Right lobe of liver (tissue), 6 donors: Measurements from ENCODE around the gene NMRAL1. TPM values are rescaled to one million over a fixed set of nuclear protein-coding genes. Genes with fewer than 3 reads are reported as not detected.
A peak's percentile ranks its signal among the peaks of the same experiment; 100 is the strongest.

ENCODE experiments used
- ATAC-seq, 4 donors: fragments of 200-7000 bp; cut with Tn5 transposase; one replicate each; pipeline ENCODE4 v1.9.1; 2020; ENCODE audit warnings: mild to moderate bottlenecking in 4 of 4, moderate library complexity in 4 of 4
- DNase-seq, 3 donors: peaks; one replicate each; pipeline ENCODE4 v3.0.0-alpha.2; 2020
- H3K27ac ChIP-seq, 3 donors: fragments of 200-600 bp; one replicate each; pipeline ENCODE4 v1.8.0; 2022
- H3K27me3 ChIP-seq, 2 donors: fragments of 200-600 bp; one replicate each; pipeline ENCODE4 v1.8.0; 2022
- H3K36me3 ChIP-seq, 4 donors: fragments of 200-600 bp; sonication (generic) in 1 of 4; one replicate each; pipeline versions ENCODE4 v1.5.1 to v1.8.0; 2017 to 2022; ENCODE audit warnings: control low read depth in 1 of 4
- H3K4me1 ChIP-seq, 4 donors: fragments of 200-600 bp; sonication (generic) in 1 of 4; one replicate each; pipeline versions ENCODE4 v1.5.1 to v1.8.0; 2017 to 2022; ENCODE audit warnings: control low read depth in 1 of 4
- H3K4me3 ChIP-seq, 3 donors: fragments of 200-600 bp; one replicate each; pipeline ENCODE4 v1.8.0; 2022
- H3K9me3 ChIP-seq, 4 donors: fragments of 200-600 bp; sonication (generic) in 1 of 4; one replicate each; pipeline versions ENCODE4 v1.5.1 to v1.8.0; 2017 to 2022; ENCODE audit warnings: control low read depth in 1 of 4
- CTCF ChIP-seq, 4 donors: fragments of 200-600 bp in 3 of 4; fragments of 450-650 bp in 1 of 4; IDR thresholded peaks; one replicate each; pipeline versions ENCODE4 v1.5.1 to v1.8.0; 2016 to 2022; ENCODE audit warnings: antibody characterized with exemption in 4 of 4, mild to moderate bottlenecking in 2 of 4
- POLR2A ChIP-seq: fragments of 450-650 bp; IDR thresholded peaks from one replicate; pipeline ENCODE4 v1.6.1; 2017; ENCODE audit warnings: antibody characterized with exemption, mild to moderate bottlenecking
- WGBS: methylation state at CpG from one replicate; pipeline ENCODE4 v1.1.6; 2018; ENCODE audit warnings: low coverage, low lambda C conversion rate; ENCODE audit not compliant: insufficient coverage; ENCODE audit errors: missing lambda C conversion rate; 5-methylcytosine and 5-hydroxymethylcytosine counted together
- intact Hi-C, 2 donors: fragments of 100-400 bp; cut with DNase I; formaldehyde crosslinking; loops; one replicate each; pipeline versions ENCODE4 v1.11.2 to v1.14.1; 2022
- total RNA-seq, 6 experiments: library from RNA; depleted of rRNA in 2 of 6; stranded (reverse); fragments of >200 nt in 2 of 6; fragmentation: NEBNext Ultra II Directional in 3 of 6; extraction: Animal tissue kit (Norgen Biotek cat#: 25700) in 3 of 6; gene quantifications; one replicate each; pipeline versions ENCODE4 v1.1.0 to v1.2.4, GENCODE V29; 2016 to 2023
- donor health status: DM: no; HTN: yes; CAD: no.
- donor health status: DM: no; HTN: no; CAD: no.
- donor health status: DM: no; HTN: no; CAD: no.
- donor health status: DM: no; HTN: yes; CAD: no.
- donor health status: DM: no; HTN: yes; CAD: no.

The NMRAL1 gene
- total RNA-seq, 6 experiments from 2014 or later = 19.9 to 44.0 (median 35.5) TPM

GRCh38 chr16:4519274-4520058 lies 45.0 kb upstream of the NMRAL1 start:
- TF ChIP-seq CTCF (IDR thresholded peaks at IDR 0.05) (no peak), POLR2A (no peak)
- 89% methylated on average over 9 of the region's 15 CpGs for WGBS
- intact Hi-C loops = no loop called here
- Histone ChIP-seq H3K4me1 (no peaks in the 10 kb centered on the region), H3K27ac (no peak overlapping the region), H3K9me3 (no peaks in the 10 kb centered on the region), H3K4me3 (no peak overlapping the region), H3K27me3 (no peaks in the 10 kb centered on the region), H3K36me3 (no peaks in the 10 kb centered on the region)
- ATAC-seq (no peak), DNase-seq (no peak)

- no peaks in the 10 kb centered on the region for H3K4me1 ChIP-seq
- DNase-seq (no peak), ATAC-seq (peak; percentile 37 to 48 (median 40))
- peaks cover 0 to under 1% (median 0%) of the 10 kb centered on the region in 4 donors for H3K36me3 ChIP-seq
- no peak overlapping the region for H3K27ac ChIP-seq
- H3K27me3 ChIP-seq = no peaks in the 10 kb centered on the region
- peak; percentile 30 to 55 (median 40) for TF ChIP-seq CTCF (IDR thresholded peaks at IDR 0.05)
- no peak for TF ChIP-seq POLR2A
- WGBS = 36% methylated on average over 7 of the region's 12 CpGs
- H3K9me3 ChIP-seq = no peaks in the 10 kb centered on the region
- intact Hi-C loops = no loop called here
- H3K4me3 ChIP-seq = no peak overlapping the region
Observed at GRCh38 chr16:4517812-4518680, 43.6 kb upstream of the NMRAL1 start.

GRCh38 chr16:4515611-4516233 lies 41.3 kb upstream of the NMRAL1 start:
- peaks cover 0 to 16% (median 3%) of the 10 kb centered on the region in 4 donors for H3K36me3 ChIP-seq
- no peak overlapping the region for H3K4me3 ChIP-seq
- ATAC-seq (peak; percentile 18 to 50 (median 34)), DNase-seq (no peak)
- H3K27me3 ChIP-seq = no peaks in the 10 kb centered on the region
- intact Hi-C loops = no loop called here
- TF ChIP-seq POLR2A = no peak
- no peak for TF ChIP-seq CTCF (IDR thresholded peaks at IDR 0.05)
- peak overlapping the region; percentile 14 to 41 (median 26) for H3K27ac ChIP-seq
- H3K4me1 ChIP-seq = no peaks in the 10 kb centered on the region
- H3K9me3 ChIP-seq = no peaks in the 10 kb centered on the region
- WGBS = 38% methylated on average over 5 of the region's 5 CpGs

GRCh38 chr16:4514606-4515005 lies 40.2 kb upstream of the NMRAL1 start:
- H3K9me3 ChIP-seq = no peaks in the 10 kb centered on the region
- no peaks in the 10 kb centered on the region for H3K27me3 ChIP-seq
- TF ChIP-seq CTCF (IDR thresholded peaks at IDR 0.05) = no peak
- no peak for TF ChIP-seq POLR2A
- peak overlapping the region in 2 of 3 donors; percentile 28 to 41 for H3K27ac ChIP-seq
- H3K36me3 ChIP-seq = peaks cover 0 to 27% (median 9%) of the 10 kb centered on the region in 4 donors
- ATAC-seq (peak in 3 of 4 donors; percentile 5 to 14 (median 11)), DNase-seq (no peak)
- intact Hi-C loops = no loop called here
- 55% methylated on average over 2 of the region's 7 CpGs for whole genome bisulfite sequencing
- H3K4me1 ChIP-seq = no peaks in the 10 kb centered on the region
- H3K4me3 ChIP-seq = no peak overlapping the region
